KMS-11 (cell line): ENCODE measurements around the gene PTMS.

Experiments used
- H2AFZ ChIP-seq: fragments of 200-600 bp; sonication (generic); 2 replicates; pipeline ENCODE4 v1.6.1; 2016; ENCODE audit warnings: antibody characterized with exemption, mixed run types, low read depth
- H3K27ac ChIP-seq: fragments of 200-600 bp; sonication (generic); 2 replicates; pipeline ENCODE4 v1.6.1; 2016; ENCODE audit warnings: mild to moderate bottlenecking, mixed run types
- H3K27me3 ChIP-seq: fragments of 200-600 bp; sonication (generic); 2 replicates; pipeline ENCODE4 v1.6.1; 2017; ENCODE audit warnings: mild to moderate bottlenecking, low read depth, mixed run types, moderate library complexity; ENCODE audit not compliant: insufficient read depth
- H3K36me3 ChIP-seq: fragments of 200-600 bp; sonication (generic); 2 replicates; pipeline ENCODE4 v1.6.1; 2017; ENCODE audit warnings: mild to moderate bottlenecking, mixed run types; ENCODE audit not compliant: insufficient read depth
- H3K4me1 ChIP-seq: fragments of 200-600 bp; sonication (generic); 2 replicates; pipeline ENCODE4 v1.6.1; 2016; ENCODE audit warnings: mild to moderate bottlenecking, low read depth, mixed run types; ENCODE audit not compliant: poor library complexity, severe bottlenecking
- H3K4me2 ChIP-seq: fragments of 200-600 bp; sonication (generic); 2 replicates; pipeline ENCODE4 v1.7.0; 2016; ENCODE audit warnings: mild to moderate bottlenecking, mixed run types
- H3K4me3 ChIP-seq: fragments of 200-600 bp; sonication (generic); IDR thresholded peaks from 2 replicates; pipeline ENCODE4 v1.6.1; 2017; ENCODE audit warnings: low read depth, low read length, mixed read lengths; ENCODE audit not compliant: insufficient read depth
- H3K79me2 ChIP-seq: fragments of 200-600 bp; sonication (generic); 2 replicates; pipeline ENCODE4 v1.6.1; 2016; ENCODE audit warnings: low read depth, mixed run types; ENCODE audit not compliant: insufficient read depth
- H3K9ac ChIP-seq: fragments of 200-600 bp; sonication (generic); 2 replicates; pipeline ENCODE4 v1.6.1; 2016; ENCODE audit warnings: mild to moderate bottlenecking, mixed run types
- H4K20me1 ChIP-seq: fragments of 200-600 bp; sonication (generic); 2 replicates; pipeline ENCODE4 v1.6.1; 2016; ENCODE audit warnings: mild to moderate bottlenecking, mixed run types; ENCODE audit not compliant: insufficient read depth
- CTCF ChIP-seq: fragments of 200-600 bp; sonication (generic); conservative IDR thresholded peaks from 2 replicates; pipeline ENCODE4 v1.6.1; 2017; ENCODE audit warnings: low read depth, mild to moderate bottlenecking, antibody characterized with exemption, low read length, moderate library complexity, mixed read lengths

Gene PTMS

GRCh38 chr12:6818222-6818621 lies 52.1 kb downstream of the PTMS start:
- no peak overlapping the region for H3K4me2 ChIP-seq
- no peak overlapping the region for H3K9ac ChIP-seq
- H3K79me2 ChIP-seq = no peaks in the 10 kb centered on the region
- no peaks in the 10 kb centered on the region for H4K20me1 ChIP-seq
- no peaks in the 10 kb centered on the region for H3K36me3 ChIP-seq
- H3K27ac ChIP-seq = no peak overlapping the region
- no peak overlapping the region for H3K4me3 ChIP-seq
- H3K4me1 ChIP-seq = no peaks in the 10 kb centered on the region
- H3K27me3 ChIP-seq = peaks cover 33% of the 10 kb centered on the region
- H2AFZ ChIP-seq = no peak overlapping the region
- TF ChIP-seq CTCF = no peak

- TF ChIP-seq CTCF = no peak
- H3K4me2 ChIP-seq = no peak overlapping the region
- H3K4me3 ChIP-seq = no peak overlapping the region
- no peaks in the 10 kb centered on the region for H3K4me1 ChIP-seq
- H3K9ac ChIP-seq = no peak overlapping the region
- H3K27me3 ChIP-seq = peaks cover 37% of the 10 kb centered on the region
- no peak overlapping the region for H2AFZ ChIP-seq
- H3K79me2 ChIP-seq = no peaks in the 10 kb centered on the region
- H3K27ac ChIP-seq = no peak overlapping the region
- H4K20me1 ChIP-seq = no peaks in the 10 kb centered on the region
- no peaks in the 10 kb centered on the region for H3K36me3 ChIP-seq
Measured at GRCh38 chr12:6818645-6819044, 52.5 kb downstream of the PTMS start.

GRCh38 chr12:6819106-6820030 lies 53.2 kb downstream of the PTMS start:
- peaks cover 44% of the 10 kb centered on the region for H3K27me3 ChIP-seq
- H3K4me1 ChIP-seq = no peaks in the 10 kb centered on the region
- no peaks in the 10 kb centered on the region for H4K20me1 ChIP-seq

GRCh38 chr12:6820166-6820565 lies 54.0 kb downstream of the PTMS start:
- Histone ChIP-seq H4K20me1 (no peaks in the 10 kb centered on the region), H3K4me1 (no peaks in the 10 kb centered on the region), H3K4me3 (no peak overlapping the region), H3K27me3 (peaks cover 48% of the 10 kb centered on the region), H3K36me3 (no peaks in the 10 kb centered on the region), H3K79me2 (no peaks in the 10 kb centered on the region), H2AFZ (no peak overlapping the region), H3K27ac (no peak overlapping the region), H3K4me2 (no peak overlapping the region), H3K9ac (no peak overlapping the region)
- no peak for TF ChIP-seq CTCF

More at GRCh38 chr12:6819106-6820030, 53.2 kb downstream of the PTMS start:
- Histone ChIP-seq H2AFZ (no peak overlapping the region), H3K27ac (no peak overlapping the region), H3K4me3 (no peak overlapping the region), H3K79me2 (no peaks in the 10 kb centered on the region), H3K9ac (no peak overlapping the region), H3K4me2 (no peak overlapping the region), H3K36me3 (no peaks in the 10 kb centered on the region)
- TF ChIP-seq CTCF = no peak
